ENCODE measurements around the gene RBBP7. TPM values are rescaled to one million over a fixed set of nuclear protein-coding genes. Genes with fewer than 3 reads are reported as not detected.

RBBP7 gene
- total and polyA plus RNA-seq, 2 donors from 2014 or later: 95.2 to 112 TPM

DNA sequence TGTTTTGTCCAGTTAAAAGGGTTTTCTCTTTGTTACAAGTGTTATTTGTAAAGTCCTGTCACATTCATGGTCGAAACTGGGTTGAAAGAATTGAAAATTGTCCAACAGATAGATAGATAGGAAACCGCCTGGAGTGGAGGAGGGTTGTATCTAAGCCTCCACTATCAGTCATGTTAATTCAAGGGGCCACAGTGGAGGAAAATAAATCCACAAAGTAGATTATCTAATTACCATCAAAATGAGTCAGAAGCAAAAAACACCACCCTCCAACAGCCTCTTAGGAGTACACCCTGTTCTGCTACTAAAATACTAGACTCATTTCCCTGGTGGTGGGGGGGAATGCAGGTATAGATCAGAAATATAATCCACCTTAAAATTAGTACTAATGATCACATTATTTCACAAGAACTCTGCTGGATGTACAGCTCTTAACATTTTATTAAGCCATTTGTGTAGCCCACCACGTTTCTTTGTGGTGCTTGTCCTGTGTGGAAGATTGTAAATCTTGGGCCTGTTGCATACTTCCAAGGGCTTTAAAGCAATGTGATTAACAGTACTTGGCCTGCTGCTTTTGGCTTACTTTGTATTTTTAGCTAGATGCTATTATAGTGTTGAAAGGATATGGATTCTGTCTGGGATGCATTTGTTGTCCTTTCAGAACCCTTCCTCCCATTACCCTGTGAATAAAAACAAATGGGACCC is 26.8 kb downstream of the RBBP7 start:
- H3K36me3 ChIP-seq (ENCODE audit: control insufficient read depth in 2 of 3, insufficient read depth in 3 of 3, low read length in 3 of 3): peaks cover 2 to 5% (median 5%) of the 10 kb centered on the region in 3 donors
- no peak overlapping the region for H3K4me3 ChIP-seq (ENCODE audit: low read length in 3 of 3)
- peaks cover 0 to 3% (median 0%) of the 10 kb centered on the region in 3 donors for H3K4me1 ChIP-seq (ENCODE audit: control insufficient read depth in 2 of 3, insufficient read depth in 2 of 3, low read depth in 1 of 3, low read length in 3 of 3)
- peaks cover 8% of the 10 kb centered on the region for H3K27me3 ChIP-seq (ENCODE audit: control insufficient read depth, insufficient read depth, low read length)
- intact Hi-C loops (cut with DNase I): no loop called here
- peak in 1 of 5 donors; percentile 30 for DNase-seq
- TF ChIP-seq CTCF (IDR thresholded peaks at IDR 0.05; ENCODE audit: borderline replicate concordance, extremely low read depth, insufficient read depth): no peak
- no peak for FAIRE-seq
- no peak overlapping the region for H3K27ac ChIP-seq (ENCODE audit: low read depth in 2 of 2, low read length in 2 of 2)
- no peak overlapping the region for H3K9ac ChIP-seq (ENCODE audit: low read length in 3 of 3)
- H3K9me3 ChIP-seq (ENCODE audit: control insufficient read depth in 2 of 3, insufficient read depth in 1 of 3, low read length in 3 of 3): no peaks in the 10 kb centered on the region

DNA sequence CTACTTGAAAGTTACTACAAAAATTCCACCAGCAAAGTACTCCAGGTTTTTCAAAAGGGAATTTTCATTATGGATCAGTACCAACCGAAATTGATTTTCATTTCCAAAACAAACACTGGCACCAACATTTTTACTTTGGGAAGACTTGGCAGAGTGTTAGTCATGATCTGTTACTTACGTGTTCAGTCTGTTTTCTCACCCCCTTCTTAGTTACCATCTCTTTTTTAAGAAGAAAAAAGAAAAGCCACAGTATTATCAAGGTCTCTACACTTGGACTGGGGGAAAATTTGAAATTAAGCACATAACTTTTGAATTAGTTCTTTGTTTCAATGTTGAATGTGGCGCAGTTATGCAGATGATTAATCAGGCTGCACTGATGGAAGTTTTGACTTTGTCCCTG is 27.5 kb downstream of the RBBP7 start:
- no peak for TF ChIP-seq CTCF (IDR thresholded peaks at IDR 0.05; ENCODE audit: borderline replicate concordance, extremely low read depth, insufficient read depth)
- Histone ChIP-seq H3K27me3 (ENCODE audit: control insufficient read depth, insufficient read depth, low read length) (peaks cover 8% of the 10 kb centered on the region), H3K27ac (ENCODE audit: low read depth in 2 of 2, low read length in 2 of 2) (no peak overlapping the region), H3K4me3 (ENCODE audit: low read length in 3 of 3) (no peak overlapping the region), H3K4me1 (ENCODE audit: control insufficient read depth in 2 of 3, insufficient read depth in 2 of 3, low read depth in 1 of 3, low read length in 3 of 3) (peaks cover 0 to 3% (median 0%) of the 10 kb centered on the region in 3 donors), H3K9ac (ENCODE audit: low read length in 3 of 3) (no peak overlapping the region), H3K9me3 (ENCODE audit: control insufficient read depth in 2 of 3, insufficient read depth in 1 of 3, low read length in 3 of 3) (no peaks in the 10 kb centered on the region), H3K36me3 (ENCODE audit: control insufficient read depth in 2 of 3, insufficient read depth in 3 of 3, low read length in 3 of 3) (peaks cover 0 to 5% (median 2%) of the 10 kb centered on the region in 3 donors)
- intact Hi-C loops (cut with DNase I): no loop called here
- DNase-seq (no peak), FAIRE-seq (no peak)

GRCh38 chrX:16839852-16840460 is 30.2 kb downstream of the RBBP7 start:
- H3K27me3 ChIP-seq (ENCODE audit: control insufficient read depth, insufficient read depth, low read length): peaks cover 8% of the 10 kb centered on the region
- H3K9ac ChIP-seq (ENCODE audit: low read length in 3 of 3): no peak overlapping the region
- H3K27ac ChIP-seq (ENCODE audit: low read depth in 2 of 2, low read length in 2 of 2): no peak overlapping the region
- H3K9me3 ChIP-seq (ENCODE audit: control insufficient read depth in 2 of 3, insufficient read depth in 1 of 3, low read length in 3 of 3): no peaks in the 10 kb centered on the region
- no peak overlapping the region for H3K4me3 ChIP-seq (ENCODE audit: low read length in 3 of 3)
- intact Hi-C loops (cut with DNase I): no loop called here
- DNase-seq: no peak
- FAIRE-seq: no peak
- H3K4me1 ChIP-seq (ENCODE audit: control insufficient read depth in 2 of 3, insufficient read depth in 2 of 3, low read depth in 1 of 3, low read length in 3 of 3): peaks cover 0 to 3% (median 0%) of the 10 kb centered on the region in 3 donors
- no peak for TF ChIP-seq CTCF (IDR thresholded peaks at IDR 0.05; ENCODE audit: borderline replicate concordance, extremely low read depth, insufficient read depth)
- H3K36me3 ChIP-seq (ENCODE audit: control insufficient read depth in 2 of 3, insufficient read depth in 3 of 3, low read length in 3 of 3): peaks cover 0 to 4% (median 0%) of the 10 kb centered on the region in 3 donors

Data from kidney (tissue), 14 donors.